ENCODE data around the gene TFDP3. TPM values are rescaled to one million over a fixed set of nuclear protein-coding genes. Genes with fewer than 3 reads are reported as not detected.

TFDP3 gene
- total RNA-seq = not detected

GRCh38 chrX:133218329-133218728 lies at the start of gene TFDP3:
TFDP3 (minus strand) TSS chrX:133218354; CDS start chrX:133218259, 95 bp downstream.

Small RNAs within 50 kb of the gene (small RNA-seq; reads per million reads assigned to genes)
- not detected for gene RNU1-115P

Other genes with a start within 250 kb of the TFDP3 start
- not detected for gene USP26, start 121.2 kb downstream of the TFDP3 start, total RNA-seq
- 2.8 TPM for gene GPC4, start 197.1 kb upstream of the TFDP3 start, total RNA-seq